Measurements from ENCODE around the gene ZNF507.

The ZNF507 gene

DNA sequence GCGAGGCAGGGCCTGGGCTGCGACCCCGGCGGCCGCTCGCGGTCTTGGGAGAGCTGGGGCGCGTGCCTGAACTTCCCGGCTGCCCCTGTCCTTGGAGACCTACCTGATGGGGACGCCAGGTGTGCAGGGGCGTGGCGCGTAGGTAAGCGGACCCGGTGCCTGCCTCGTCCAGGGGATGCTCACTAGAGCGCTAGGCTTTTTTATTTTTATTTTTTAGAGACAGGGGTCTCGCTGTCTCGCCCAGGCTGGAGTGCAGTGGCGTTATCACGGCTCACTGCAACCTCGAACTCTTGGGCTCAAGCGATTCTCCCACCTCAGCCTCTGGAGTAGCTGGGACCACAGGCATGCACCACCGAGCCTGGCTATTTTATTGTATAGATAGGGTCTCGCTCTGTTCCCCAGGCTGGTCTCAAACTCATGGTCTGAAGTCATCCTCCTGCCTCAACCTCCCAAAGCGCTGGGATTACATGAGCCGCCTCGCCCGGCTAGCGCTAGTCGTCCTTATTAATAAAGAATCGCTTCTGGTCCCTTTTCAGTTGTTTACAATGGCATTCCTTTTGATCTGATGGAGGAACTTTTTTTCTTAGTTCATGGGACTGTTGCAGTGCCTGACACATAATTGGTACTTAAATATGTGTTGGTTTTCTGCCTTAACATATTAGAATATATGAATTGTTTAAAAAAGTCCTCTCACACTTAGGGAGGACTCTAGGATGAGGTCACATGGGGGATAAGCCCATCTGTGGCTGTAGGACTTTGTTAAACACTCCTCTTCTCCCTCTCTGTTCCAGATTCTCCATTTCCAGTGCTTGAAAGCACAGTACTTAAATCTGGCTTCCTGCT lies 61.0 kb downstream of the ZNF507 start:
- DNase-seq (ENCODE audit: low read depth), result no peak

DNA sequence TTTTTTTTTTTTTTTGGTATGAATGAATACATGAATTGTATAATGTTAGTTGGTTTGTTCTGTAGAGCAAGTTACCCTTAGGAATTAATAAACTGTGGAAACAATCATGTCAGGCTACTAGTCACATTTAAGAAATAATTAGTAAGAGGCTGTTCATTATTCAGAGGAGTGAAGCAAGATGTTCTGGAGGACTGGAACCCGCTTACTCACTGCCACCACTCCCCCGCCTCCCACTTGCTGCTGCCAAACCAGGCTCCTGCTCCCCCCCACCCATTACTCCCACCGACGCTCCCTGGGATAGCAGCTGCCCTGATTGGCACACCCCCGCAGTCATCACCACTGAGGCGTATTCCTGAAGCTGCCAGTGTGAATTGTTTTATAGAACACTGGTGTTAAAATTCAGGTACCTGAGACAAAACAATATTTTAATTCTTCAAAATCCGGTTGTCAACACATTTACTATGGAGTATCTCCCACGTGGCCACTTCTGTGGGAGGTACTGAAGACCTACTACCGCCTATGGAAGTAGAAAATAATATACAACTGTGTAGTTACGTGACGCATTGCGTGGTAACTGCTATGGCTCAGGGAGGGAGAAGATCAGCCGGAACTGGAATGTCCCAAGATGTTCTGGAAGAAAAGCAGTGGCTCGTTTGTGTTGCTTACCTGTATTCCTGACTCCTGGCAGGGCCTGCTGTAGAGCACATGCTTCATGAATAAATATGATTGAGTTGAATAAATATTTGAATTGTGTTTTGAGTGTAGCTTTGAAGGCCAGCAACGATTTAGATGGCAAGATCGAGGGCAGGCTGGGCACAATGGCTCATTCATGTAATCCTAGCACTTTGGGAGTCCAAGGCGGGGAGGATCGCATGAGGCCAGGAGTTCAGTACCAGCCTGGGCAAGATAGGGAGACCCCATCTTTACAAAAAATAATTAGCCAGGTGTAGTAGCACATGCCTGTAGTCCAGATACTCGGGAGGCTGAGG lies 61.9 kb downstream of the ZNF507 start:
- H3K4me3 ChIP-seq (ENCODE audit: low read depth, low read length), result peak overlapping the region; percentile 84
- DNase-seq (ENCODE audit: low read depth), result peak; percentile 72
- TF ChIP-seq, protein P1, sequence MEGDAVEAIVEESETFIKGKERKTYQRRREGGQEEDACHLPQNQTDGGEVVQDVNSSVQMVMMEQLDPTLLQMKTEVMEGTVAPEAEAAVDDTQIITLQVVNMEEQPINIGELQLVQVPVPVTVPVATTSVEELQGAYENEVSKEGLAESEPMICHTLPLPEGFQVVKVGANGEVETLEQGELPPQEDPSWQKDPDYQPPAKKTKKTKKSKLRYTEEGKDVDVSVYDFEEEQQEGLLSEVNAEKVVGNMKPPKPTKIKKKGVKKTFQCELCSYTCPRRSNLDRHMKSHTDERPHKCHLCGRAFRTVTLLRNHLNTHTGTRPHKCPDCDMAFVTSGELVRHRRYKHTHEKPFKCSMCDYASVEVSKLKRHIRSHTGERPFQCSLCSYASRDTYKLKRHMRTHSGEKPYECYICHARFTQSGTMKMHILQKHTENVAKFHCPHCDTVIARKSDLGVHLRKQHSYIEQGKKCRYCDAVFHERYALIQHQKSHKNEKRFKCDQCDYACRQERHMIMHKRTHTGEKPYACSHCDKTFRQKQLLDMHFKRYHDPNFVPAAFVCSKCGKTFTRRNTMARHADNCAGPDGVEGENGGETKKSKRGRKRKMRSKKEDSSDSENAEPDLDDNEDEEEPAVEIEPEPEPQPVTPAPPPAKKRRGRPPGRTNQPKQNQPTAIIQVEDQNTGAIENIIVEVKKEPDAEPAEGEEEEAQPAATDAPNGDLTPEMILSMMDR (IDR thresholded peaks at IDR 0.05; ENCODE audit: control insufficient read depth, extremely low read depth, insufficient read depth), result no peak

More for the DNA sequence above, 61.0 kb downstream of the ZNF507 start:
- TF ChIP-seq, protein P1 (IDR thresholded peaks at IDR 0.05; ENCODE audit: control insufficient read depth, extremely low read depth, insufficient read depth), result no peak
- peak overlapping the region; percentile 84 for H3K4me3 ChIP-seq (ENCODE audit: low read depth, low read length)

DNA sequence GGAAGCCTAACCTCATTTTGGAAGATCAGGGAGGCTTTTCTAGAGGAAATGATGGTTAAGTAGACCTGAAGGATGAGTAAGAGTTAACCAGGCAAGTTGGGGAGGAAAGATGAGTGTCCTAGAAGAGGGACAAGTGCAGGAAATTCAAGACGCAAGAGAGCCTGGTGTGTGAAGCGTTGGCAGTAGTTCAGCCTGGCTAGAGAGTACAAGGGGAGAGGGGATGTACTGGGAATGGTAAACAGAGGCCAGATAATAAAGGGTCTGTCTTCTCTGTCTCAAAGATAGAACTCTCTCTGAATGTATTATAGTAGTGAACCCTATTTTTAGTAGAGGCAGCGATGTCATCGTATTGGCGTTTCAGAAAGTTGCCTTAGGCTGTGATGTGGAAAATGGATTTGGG lies 69.8 kb downstream of the ZNF507 start:
- no peak overlapping the region for H3K4me3 ChIP-seq (ENCODE audit: low read depth, low read length)
- TF ChIP-seq, protein P1 (IDR thresholded peaks at IDR 0.05; ENCODE audit: control insufficient read depth, extremely low read depth, insufficient read depth), result no peak
- DNase-seq (ENCODE audit: low read depth), result no peak

DNA sequence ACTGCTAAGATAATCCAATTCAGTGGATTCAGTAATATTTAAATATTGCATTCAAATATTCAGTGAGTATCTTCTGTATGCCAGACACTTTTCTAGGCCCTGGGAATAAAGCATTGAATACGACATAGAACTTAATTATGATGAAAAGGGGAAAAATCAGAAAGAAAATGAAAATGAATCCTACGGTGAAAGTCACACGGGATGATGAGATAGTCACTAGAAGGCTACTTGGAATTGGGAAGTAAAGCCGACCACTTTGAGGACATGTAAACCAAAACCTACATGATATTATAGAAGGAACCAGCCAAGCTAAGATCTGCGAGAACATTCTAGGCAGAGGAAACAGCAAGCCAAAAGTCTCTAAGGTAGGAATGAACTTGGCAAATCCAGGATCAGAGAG lies 70.3 kb downstream of the ZNF507 start:
- no peak for DNase-seq (ENCODE audit: low read depth)
- H3K4me3 ChIP-seq (ENCODE audit: low read depth, low read length), result no peak overlapping the region
- TF ChIP-seq, protein P1 (IDR thresholded peaks at IDR 0.05; ENCODE audit: control insufficient read depth, extremely low read depth, insufficient read depth), result no peak

DNA sequence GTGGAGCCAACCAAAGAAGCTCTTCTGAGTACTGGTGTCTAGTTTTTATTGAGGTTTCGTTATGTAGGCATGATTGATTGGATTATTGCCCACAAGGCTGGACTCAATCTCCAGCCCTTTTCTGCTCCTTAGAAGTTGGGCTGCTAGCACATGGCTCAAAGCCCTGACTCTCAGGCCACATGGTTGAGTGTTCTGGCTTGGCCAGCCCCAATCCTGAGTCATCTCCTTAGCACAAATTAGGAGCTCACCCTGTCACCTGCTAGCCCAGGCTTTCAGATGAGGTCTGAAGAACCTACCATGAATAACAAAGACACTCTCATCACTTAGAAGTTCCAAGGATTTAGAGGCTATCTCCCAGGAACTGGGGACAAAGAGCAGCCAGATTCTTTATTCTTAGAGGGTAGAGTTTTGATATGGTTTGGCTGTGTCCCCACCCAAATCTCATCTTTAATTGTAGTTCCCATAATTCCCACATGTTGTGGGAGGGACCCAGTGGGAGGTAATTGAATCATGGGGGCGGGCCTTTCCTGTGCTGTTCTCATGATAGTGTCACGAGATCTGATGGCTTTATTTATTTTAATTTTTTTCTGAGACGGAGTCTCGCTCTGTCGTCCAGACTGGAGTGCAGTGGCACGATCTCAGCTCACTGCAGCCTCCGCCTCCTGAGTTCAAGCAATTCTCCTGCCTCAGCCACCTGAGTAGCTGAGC lies 71.5 kb downstream of the ZNF507 start:
- TF ChIP-seq, protein P1 (IDR thresholded peaks at IDR 0.05; ENCODE audit: control insufficient read depth, extremely low read depth, insufficient read depth), result no peak
- DNase-seq (ENCODE audit: low read depth), result no peak
- no peak overlapping the region for H3K4me3 ChIP-seq (ENCODE audit: low read depth, low read length)

DNA sequence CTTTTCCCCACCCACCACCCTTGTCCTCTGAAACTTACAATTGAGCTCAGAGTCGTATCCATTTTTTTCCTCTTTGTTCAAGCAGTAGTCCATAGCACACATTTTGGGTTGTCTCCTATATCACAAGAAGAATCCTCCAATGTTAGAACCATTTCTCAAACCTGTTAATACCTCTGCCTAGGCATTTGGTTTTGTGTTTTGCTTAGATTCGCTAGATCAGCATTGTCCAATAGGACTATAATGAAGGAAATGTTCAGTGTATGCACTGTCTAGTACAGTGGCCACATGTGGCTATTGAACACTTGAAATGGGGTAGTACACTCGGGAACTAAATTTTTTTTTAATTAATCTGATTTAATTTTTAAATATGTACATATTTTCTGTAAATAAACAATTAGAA lies 72.7 kb downstream of the ZNF507 start:
- TF ChIP-seq, protein P1 (IDR thresholded peaks at IDR 0.05; ENCODE audit: control insufficient read depth, extremely low read depth, insufficient read depth), result no peak
- no peak overlapping the region for H3K4me3 ChIP-seq (ENCODE audit: low read depth, low read length)
- DNase-seq (ENCODE audit: low read depth), result no peak

Data from LNCaP clone FGC (cell line).